Measurements from ENCODE around the gene BCL11A. TPM values are rescaled to one million over a fixed set of nuclear protein-coding genes. Genes with fewer than 3 reads are reported as not detected.
A peak's percentile ranks its signal among the peaks of the same experiment; 100 is the strongest.

Gene BCL11A
- 128 TPM for total RNA-seq

DNA sequence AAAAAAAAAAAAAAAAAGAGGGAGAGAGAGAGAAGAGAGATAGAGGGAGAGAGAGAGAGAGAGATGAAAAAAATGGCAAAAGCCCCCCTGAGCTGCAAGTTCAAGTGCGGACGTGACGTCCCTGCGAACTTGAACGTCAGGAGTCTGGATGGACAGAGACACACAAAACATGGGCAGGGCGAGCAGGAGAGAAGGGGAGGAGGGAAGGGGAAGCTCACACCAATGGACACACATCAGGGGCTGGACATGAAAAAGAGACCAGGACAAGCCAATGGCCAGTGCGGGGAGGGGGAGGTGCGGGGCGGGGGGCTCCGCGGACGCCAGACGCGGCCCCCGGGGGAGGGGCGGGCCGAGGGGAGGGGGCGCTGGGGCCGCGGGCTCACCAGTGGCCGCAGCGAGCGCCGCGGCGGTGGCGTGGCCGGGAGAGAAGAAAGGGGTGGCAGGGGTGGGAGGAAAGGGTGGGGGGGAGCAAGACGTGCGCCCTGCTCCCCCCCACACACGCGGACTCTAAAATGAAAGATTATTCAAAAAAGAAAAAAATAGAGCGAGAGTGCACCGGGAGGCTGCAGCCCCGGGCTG is at the start of gene BCL11A:
BCL11A (minus strand) TSS at position 160 of the 579 bp plus-strand sequence. CDS start 384 bp downstream, outside the sequence.
- peak; percentile 67 for DNase-seq

DNA sequence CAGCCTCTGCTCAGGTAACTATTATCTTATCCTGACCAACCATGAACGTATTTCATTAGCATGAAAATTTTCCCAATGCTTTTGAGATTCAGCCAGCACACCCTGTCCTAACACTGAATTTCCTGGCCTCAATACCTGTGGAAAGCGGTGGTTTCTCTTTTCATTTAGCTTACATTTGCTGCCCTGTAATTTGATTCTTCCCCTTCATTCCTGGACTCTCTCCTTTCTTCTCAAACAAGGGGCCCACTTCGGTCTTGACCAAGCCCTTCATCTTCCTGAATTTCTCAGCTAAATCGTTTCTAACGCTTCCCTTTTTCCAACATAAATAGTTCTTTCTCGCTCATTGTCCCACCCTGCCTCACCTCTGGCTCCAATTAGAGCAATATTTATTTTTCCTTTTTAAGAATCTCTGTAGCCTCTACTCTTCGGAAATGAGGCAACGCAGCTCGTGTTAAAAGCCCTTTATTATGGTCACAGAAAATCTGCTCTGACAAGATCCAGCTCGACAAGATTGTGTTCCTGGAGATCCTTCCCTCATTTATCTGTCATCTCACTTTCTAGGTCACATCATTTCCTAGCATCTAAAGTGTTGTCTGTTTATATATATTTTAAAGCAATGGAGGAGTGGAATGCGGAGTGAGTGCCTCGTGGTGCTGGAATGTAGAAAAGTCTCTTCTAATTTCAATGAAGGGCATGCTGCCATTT is 49.5 kb upstream of the BCL11A start:
- DNase-seq = no peak

DNA sequence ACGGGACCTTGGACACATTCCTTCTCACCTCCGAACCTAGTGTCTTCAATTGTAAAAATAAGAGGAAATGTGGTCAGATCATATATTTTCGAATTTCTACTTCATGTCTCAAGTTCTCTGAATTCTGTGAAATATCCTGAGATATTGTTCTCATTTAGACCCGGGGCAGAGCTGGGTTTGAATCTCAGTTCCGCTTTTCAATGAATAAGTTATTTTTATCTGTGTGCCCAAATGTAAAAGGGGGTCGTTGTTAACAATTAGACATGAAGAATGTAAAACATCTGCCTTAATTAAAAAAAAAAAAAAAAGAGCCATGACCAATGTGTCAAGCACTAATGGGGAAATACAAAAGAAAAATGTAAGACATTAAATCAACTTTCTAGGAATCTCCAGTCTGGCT is 48.9 kb upstream of the BCL11A start:
- DNase-seq = no peak

DNA sequence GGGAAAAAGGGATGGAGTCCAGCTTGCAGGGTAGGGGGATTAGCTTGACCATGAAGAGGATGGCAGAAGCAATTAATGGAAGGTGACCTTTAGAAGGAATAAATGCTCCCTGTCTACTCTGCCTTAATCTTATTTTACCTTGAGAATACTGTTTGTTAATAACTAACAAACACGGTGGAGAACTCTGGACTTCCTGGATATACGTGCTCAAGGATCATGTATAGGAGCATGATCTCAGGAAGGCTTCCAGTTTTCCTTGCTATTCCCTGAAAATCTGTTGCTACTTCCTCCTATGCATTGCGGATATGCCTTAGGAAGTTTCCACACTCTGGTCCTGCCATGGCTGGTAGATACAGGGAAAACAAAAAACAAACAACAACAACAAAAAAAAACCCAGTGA is 44.8 kb upstream of the BCL11A start:
- DNase-seq = no peak

DNA sequence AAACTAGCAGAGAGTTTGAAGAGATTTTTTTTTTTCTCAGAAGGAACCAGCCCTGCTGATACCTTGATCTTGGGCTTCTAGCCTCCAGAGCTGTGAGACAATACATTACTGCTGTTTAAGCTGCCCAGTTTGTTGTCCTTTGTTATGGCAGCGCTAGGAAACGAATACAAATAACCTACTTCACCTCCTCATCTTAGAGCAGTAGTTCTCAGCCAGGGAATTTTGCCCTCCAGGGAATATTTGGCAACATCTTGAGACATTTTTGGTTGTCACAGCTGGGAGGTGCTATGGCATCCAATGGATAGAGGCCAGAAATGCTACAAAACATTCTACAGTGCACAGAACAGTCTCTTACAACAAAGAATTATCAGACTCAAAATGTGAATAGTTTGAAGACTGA is 43.9 kb upstream of the BCL11A start:
- no peak for DNase-seq

DNA sequence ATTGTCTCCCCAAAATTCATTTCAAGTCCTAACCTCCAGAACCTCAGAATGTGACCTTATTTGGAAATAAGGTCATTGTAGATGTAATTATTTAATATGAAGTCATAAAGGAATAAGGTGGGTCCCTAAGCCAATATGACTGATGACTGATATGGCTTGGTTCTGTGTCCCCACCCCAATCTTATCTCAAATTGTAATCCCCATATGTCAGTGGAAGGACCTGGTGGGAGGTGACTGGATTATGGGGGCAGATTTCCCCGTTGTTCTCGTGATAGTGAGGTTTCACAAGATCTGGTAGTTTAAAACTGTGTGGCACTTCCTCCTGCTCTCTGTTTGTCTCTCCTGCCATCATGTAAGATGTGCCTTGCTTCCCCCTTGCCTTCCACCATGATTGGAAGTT is 43.0 kb upstream of the BCL11A start:
- no peak for DNase-seq

DNA sequence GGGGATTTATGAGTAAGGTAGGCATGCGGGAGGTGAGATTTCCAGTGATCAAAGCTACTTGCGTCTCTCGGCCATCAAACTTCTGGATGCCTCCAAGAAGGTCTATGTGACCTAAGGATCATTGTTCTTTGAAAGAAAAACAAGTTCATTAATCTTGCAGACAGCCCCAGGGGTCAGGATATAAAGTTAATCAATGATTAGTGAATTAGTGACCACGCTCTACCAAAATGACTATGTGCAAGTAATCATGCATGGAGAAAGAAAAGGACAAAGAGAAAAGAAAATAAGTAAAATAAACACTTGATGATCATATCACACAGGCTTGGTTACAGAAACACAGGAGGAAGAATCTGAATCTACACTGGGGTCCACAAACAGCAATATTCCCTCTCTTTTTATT is 42.5 kb upstream of the BCL11A start:
- no peak for DNase-seq

DNA sequence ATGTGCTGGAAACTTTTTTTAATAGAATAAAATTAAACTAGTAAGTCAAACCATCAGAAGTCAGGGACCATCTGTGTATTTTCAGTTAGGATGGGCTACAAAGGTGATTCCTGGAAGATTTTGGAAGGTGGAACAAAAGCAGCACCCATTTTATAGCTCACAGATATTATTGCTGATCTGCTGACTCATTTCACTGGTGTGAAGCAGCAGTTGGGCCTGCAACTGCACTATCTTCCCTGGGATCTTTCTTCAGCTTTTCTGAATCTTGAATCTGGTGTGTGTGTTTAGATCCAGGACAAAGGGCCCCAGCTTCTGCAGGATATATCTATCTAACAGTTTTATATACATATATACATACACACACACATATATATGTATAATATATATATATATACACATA is 35.6 kb upstream of the BCL11A start:
- no peak for DNase-seq

DNA sequence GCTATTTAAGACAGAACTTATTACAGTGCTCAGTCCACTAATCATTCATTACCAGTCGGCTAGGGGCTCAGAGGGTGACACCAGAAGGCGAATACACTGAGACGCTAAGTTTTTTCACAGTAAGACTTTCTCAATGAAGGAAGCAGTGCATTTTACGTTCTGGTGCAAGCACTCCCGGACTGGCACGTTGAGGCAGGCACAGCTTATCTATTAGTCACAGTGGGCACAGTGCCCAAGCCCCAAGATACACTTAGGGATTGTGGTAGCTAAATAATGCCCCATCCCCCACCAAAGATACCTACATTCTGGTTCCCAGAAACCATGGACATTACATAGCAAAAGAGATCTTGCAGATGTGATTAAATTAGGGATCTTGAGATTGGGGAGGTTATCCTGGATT is 32.6 kb upstream of the BCL11A start:
- DNase-seq = no peak

DNA sequence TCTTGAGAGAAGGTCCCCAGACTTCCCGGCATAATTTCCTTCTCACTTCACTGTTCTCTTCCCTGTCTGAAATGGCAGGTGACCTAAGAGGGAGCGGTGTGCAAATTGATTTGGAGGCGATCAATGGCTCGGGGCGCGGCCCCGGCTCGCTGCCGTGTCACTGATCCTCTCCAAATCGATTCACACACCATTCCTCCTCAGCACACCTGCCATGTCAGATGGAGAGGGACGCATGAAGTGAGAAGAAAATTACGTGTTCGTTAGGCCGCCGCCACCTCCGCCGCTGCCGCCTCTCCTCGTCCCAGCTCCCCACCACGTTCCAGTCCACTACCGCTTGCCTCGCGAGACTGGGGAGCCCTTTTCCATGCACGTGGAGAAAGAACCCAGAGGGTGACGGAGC is 31.8 kb upstream of the BCL11A start:
- no peak for DNase-seq

DNA sequence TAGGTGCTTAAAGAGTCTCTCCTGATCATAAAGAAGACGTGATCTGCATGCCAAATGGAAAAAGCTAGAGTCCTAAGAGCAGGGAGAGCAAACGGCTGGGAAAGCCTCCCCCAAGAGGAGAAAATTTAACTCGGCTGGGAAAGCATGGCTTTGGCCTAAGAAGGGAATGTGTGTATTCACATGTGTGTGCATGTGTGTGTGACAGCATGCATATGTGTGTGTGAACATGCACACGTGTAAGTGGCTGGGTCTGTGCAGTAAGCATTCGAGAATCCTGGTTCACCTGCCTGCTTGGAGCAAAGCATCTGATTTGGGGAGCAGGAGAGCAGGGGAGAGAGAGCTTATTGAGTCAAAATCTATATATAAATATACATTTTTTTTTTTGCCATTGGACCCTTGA is 30.1 kb upstream of the BCL11A start:
- DNase-seq = no peak

DNA sequence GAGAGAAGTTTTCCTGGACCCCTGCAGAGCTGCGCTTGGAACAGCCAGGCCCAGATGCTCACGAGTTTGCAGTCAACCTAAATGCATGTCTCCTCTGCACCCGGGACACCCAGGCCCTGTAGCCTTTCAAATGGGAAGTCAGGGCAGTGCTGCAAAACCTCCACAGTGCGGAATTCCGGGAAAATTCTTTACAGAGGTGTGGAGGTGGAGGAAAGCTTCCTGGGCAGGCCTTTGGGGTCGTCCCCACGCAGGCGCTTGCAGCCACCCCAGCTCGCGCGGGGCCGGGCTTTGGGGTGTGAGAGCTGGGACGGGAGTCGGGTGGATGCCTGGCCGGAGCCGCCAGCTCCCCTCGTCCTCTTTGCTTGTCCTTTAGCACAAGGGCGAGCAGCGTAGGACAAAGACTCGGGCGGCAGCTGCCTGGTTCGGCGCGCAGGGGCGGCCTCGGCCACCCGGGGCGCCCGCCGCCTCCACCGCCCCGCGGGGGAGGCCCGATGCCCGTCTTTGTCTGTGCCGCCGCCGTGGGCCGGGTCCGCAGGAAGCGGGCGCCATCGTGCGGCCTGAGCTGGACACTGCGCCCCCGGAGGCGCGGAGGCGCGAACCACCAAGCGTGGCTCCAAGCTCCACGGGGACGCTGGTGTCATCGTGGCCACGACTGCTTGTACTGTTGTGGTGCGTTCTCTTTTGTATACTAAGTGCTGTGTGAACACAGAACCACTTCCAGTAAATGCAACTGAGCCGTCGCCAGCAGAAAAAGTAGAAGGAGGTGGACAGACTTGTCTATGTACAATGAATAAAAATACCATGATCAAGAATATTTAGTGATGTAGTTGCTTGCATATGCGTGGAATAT is 28.2 kb upstream of the BCL11A start:
- DNase-seq = peak; percentile 70

DNA sequence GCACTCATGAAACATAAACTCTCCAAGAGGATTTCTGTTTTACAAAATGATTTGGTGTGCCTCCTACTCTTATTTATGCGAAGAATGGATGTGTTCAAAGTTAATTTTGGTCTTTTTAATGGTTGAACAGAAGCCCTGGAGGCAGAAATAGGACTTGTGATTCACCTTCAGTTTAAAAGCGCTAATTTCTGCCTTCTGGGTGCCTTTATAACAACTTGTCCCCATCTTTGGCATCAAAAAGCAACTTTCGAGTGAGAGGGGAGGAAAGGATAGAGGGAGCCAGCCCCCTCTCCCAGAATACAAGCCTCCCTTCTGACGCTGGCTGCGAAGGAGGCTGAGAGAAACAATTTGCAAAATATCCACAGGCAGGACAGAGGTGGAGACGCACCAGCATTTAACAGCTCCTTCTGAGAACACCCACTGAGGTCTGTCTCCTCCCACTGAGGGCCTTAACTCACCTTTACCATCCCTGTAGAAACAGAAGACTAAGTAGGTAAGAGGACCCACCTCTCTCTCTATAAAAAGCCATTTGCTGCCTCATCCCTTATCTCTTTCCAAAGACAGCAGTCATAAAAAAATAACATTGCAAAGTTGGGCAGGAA is 24.3 kb upstream of the BCL11A start:
- no peak for DNase-seq

DNA sequence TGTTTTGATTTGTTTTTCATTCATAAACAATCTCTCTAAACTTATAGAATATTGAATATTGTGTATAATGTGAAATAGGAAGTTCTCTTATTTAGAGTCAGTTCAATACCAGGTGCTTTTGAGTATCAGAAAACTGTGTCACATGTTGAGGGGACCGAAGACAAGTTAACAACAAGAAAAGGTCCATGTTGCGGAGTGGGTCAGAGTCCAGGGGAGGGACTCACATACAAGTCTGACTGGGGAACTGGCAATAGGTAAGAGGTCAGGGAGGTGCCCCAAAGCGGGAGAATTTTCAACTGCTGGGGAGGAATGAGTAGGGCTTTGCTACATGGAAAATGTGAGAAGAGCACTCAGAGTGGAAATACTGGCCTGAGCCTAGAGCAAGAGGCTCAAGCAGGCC is 19.8 kb upstream of the BCL11A start:
- DNase-seq = no peak

DNA sequence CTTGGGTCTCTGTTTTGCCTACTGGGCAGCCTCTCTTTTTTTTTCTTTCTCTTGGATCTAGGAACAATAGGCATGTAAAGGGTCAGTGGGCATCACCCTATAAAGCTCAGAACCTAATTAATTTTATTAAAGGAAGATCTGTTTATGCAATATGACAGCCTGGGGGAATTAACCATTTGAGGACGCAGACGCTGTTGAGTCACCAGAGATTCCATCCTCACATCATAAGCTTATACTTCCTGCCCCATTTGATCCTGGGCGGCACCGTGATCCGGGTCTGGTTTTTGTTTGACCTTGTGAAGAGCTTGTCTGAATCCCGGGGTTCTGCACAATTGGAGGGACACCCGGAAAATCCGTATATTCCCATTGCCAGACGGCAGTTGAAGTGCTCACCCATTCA is 16.8 kb upstream of the BCL11A start:
- DNase-seq = no peak

DNA sequence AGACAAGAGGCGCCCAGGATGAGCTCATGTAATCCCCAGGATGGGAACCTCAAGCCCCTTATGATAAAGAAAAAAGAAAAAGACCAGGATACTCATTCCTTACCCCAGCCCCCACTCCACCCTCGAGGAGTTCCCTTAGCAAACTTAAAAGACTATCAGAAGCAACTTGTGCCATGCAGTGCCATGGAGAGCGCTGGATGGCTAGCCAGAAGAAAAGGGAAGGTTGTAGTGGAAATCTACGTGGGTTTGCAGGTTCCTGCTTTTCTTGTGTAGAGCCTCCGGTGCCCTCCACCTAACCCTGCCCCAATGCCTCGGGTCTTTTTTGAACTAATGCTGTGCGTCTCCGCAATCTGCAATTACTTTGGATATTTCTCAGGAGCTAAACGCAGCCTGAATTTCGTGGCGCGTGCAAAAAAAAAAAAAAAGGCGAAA is 16.2 kb upstream of the BCL11A start:
- DNase-seq = no peak

DNA sequence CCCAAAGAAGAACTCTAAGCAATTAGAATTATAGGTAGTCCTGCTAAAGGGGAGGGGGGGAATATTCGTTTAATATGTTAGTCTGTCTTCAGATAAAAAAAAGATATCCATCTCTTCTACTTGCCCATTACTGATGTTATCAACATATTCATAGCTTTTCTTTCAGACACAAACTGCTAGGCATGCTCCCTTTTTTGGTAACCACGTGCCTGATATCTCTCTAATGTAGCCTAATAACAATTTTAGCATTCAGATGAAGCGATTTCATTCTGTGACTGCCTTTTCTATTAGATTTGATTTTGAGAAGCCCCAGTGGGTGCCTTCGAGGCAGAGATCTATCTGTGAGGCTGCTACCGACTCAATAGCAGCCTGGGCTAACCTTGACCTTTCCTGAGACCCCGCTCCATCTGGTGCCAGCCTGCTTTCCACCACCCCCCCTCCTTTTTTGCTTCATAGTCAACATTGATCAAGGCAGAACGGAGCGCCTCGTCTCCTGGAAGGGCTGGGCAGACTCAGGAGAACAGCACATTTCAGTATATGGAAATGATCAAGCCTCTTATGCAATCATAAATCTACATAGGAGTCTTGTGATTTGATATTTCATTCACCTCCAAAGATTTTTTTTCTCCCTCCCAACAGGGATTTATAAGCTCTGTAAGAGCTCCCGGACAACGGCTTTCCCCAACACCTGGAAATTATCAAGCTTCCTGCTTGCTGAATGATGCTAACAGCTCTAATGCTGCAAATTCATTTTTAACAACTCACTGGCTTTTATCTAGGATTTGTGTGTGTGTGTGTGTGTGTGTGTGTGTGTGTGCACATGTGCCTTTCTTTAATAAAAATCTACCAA is 14.7 kb upstream of the BCL11A start:
- DNase-seq = no peak

DNA sequence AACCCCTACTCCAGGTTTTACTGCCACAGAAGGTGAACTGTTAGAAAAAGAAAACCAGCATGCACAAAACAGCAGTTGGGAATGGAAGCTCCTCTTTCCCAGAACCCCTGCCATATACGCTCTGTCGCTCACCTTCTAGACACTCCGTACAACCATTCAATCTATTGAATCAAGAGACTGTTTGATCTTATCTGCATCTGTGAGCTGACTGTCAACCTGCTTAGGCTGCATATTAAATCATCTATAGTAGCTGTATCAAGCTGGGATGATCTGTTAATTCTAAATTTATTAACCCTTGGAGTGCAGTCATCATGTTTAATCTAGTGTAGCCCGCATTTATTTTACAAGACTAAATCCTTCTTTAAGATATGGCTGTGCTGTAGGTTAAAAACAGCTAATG is 13.6 kb upstream of the BCL11A start:
- no peak for DNase-seq

DNA sequence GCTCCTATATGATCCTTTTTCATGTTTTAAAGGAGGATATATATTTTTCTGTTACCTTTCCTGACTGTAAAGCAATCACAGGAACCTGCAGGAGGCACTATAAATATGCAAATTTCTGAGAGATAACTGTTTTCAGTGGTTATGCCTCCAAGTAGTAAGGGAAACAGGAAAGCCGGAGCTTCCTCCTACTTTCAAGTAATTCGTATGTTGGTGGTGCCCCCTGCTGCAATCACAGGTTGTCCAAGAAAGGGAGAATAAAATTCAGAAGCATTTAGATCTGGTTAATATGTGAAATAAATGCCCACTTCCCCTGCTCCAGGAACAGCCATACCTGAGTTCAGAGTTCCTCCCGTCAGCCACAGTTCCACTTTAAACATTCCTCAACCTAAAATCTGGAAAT is 12.0 kb upstream of the BCL11A start:
- DNase-seq = no peak

DNA sequence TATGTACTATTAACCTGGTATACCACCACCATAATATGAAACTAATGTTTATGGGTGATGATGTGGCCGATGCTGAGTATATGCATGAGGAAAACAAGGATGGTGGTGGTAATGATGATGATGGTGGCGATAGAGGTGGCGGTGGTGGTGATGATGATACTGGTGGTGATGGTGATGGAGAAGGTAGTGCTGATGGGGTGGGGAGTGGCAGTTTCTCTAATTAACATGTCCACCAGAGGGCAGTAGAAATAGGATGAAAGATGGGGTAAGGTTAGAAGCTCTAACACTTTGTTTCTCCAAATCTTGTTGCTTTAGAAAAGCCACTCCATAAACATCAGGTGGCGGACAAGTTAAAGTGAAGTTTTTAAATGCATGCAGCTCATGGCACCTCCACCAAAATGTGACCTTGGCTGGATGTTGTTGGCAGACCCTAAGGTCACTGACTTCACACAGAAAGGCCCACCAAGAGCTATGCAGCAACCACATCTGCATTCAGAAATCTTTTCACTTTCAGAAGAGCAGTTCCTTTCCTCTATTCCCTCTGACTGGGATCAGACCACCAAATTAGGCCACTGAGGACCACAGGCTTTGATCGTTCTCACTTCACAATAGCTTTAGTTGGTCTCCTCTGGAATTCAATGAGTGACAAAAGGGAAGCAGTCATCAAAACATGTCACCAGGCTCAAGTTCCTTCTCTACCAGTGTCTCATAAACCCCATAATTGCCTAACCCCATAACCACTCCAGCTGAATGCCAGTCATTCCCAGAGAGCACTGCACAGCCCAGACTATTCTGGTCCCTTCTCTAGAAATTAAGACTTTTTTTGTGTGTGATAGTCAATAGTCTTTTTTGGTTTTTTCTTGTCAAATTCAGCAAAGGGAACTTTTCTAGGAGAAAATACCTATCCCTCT is 7.5 kb upstream of the BCL11A start:
- DNase-seq = no peak

DNA sequence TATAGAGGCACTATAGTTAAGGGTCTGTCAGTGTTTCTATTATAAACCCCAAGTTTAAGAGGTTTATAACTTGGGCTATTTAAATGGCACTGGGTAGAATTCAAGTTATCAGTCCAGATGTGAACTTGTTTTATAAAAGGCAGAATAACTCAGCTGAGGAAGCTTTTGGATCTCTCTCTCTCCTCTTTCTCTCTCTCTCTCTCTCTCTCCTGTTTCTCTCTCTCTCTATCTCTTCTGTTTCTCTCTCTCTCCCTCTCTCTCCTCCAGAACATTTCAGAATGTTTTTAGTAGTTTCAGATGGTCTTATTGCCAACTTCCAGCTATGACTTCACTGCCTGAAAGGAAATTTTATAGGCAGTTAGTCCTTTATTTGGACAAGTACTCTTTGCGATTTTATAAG is 6.4 kb upstream of the BCL11A start:
- DNase-seq = no peak
